ENCODE data around the gene GP1BA.

Gene GP1BA

DNA sequence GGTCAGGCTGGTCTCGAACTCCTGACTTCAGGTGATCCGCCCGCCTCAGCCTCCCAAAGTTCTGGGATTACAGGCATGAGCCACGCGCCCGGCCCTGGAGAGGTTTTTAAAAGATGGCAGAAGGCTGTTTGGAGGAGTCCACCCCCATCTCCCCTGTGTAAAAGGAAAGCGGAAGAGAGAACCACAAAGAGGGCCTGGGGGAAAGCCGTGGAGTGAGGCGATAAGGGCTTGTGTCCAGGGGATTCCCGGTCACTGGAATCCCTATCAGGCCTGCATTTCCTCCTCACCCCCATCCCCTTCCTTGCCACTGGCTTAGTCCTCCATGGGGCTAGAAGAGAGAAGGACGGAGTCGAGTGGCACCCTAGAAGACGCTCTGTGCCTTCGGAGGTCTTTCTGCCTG lies at the start of gene GP1BA:
Gene GP1BA (plus strand): TSS at position 315 of the 400 bp plus-strand sequence. CDS start 328 bp downstream, outside the sequence.
- DNase-seq (ENCODE audit: low read depth) = no peak

DNA sequence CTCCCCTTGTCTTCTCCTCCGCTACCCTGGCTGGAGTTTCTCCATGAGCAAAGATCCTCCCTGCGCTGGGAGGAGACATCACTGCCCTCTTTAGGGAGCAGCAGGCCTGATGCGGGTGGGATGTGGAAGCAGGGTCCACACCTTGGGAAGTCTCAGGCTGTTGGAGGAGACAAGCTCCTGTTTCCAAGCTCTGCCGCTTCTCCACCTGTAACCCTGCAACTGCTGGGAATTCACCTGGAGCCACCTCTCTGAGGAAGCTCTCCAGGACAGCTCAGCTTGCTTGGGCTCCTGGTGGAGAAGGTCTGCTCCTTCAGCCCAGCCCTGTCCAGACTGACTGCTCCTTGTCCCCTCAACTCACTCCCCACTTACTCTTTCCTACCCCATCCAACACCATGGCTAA lies 47.6 kb upstream of the GP1BA start:
- no peak for DNase-seq (ENCODE audit: low read depth)

DNA sequence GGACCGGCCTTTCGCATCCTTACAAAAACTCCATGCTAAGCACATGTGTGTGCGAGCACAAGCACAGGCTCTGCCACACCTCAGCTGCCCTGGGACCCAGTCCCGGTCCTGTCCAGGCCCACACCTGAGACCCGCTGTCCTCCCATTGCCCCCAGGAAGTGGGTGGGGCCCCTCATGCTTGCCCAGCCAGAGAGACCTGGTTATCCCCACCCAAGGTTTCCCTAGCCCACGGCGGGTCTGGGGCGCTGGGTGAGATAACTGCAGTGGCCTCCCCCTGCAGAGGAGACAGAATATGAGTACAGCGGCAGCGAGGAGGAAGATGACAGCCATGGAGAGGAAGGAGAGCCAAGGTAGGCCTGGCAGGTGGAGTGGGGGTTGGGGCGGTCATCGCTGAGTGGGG lies 45.2 kb upstream of the GP1BA start:
- DNase-seq (ENCODE audit: low read depth) = no peak

DNA sequence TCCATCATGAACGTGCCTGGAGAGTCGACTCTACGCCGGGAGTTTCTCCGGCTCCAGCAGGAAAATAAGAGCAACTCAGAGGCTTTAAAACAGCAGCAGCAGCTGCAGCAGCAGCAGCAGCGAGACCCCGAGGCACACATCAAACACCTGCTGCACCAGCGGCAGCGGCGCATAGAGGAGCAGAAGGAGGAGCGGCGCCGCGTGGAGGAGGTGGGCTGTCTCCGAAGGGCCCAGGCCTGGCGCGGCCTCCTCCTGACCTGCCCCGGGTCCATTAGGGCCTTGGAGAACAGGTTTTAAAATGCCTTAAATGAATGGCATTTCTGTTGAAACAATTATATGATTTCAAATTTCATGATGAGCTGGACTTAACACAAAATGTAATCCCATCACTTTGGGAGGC lies 44.5 kb upstream of the GP1BA start:
- no peak for DNase-seq (ENCODE audit: low read depth)

DNA sequence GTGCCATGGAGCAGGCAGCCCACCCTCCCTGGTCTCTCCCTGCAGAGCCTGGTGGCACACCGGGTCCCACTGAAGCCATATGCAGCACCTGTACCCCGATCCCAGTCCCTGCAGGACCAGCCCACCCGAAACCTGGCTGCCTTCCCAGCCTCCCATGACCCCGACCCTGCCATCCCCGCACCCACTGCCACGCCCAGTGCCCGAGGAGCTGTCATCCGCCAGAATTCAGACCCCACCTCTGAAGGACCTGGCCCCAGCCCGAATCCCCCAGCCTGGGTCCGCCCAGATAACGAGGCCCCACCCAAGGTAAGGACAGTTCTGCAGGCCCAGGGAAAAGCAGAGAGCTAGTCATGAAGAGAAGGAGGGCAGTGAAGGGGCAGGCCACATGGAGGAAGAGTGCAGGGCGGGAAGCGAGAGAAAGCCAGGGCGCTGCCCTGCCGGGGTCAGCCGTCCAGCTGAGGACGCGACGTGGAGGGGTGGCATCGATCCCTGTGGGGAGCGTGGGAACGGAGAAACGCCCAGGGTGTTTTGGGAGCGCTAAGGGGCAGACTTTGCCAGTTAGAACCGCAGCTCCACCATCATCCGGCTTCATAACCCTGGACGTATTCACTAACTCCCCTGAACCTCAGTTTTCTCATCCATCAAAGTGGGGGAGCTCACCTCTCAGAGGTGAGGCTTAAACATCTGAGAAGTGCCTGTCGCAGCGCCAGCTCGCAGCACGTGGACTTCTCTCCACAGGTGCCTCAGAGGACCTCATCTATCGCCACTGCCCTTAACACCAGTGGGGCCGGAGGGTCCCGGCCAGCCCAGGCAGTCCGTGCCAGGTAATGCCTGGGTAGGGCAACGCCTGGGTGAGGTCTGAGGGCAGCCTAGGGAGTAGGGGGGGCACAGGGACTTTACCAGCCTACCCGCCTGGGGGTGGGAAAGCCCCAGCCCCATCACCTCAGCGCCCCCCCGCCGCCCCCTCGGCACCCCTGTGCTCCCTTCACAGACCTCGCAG lies 40.4 kb upstream of the GP1BA start:
- DNase-seq (ENCODE audit: low read depth) = no peak

DNA sequence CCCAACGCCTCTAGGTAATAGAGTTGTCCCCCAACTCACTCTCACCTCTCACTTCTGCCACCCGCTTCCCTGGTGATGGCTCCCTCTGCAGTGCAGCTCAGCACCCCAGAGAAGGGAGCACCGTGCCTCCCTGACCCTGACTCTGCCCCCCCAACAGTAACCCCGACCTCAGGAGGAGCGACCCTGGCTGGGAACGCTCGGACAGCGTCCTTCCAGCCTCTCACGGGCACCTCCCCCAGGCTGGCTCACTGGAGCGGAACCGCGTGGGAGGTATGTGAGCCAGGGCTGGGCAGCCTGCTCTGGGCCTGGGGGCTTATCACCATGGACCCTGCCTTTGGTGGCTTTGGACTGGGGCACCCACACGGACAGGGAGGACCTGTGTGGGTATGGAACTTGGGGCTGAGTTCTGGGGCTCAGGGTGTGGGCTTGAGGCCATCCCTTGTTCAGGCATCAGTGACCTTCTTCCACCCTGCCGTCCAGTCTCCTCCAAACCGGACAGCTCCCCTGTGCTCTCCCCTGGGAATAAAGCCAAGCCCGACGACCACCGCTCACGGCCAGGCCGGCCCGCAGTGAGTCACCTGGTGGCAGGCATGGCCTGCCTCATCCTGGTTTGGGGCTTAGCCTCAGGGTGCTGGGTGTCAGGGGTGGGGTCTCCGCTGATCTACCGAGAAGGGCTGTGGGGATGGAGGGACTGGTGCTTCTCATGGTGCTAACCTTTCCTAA lies 39.4 kb upstream of the GP1BA start:
- DNase-seq (ENCODE audit: low read depth) = no peak

DNA sequence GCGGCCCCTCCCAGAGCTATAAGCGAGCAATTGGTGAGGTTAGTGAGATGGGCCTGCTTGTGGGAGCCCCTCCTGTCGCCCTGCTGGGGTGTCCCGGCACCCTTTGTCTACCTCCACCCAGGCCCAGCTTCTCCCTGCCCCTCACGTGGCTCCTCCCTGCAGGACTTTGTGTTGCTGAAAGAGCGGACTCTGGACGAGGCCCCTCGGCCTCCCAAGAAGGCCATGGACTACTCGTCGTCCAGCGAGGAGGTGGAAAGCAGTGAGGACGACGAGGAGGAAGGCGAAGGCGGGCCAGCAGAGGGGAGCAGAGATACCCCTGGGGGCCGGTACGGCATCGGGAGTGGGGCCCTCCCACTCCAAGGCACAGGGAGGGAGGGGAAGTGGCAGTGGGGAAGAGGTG lies 38.8 kb upstream of the GP1BA start:
- DNase-seq (ENCODE audit: low read depth) = no peak

DNA sequence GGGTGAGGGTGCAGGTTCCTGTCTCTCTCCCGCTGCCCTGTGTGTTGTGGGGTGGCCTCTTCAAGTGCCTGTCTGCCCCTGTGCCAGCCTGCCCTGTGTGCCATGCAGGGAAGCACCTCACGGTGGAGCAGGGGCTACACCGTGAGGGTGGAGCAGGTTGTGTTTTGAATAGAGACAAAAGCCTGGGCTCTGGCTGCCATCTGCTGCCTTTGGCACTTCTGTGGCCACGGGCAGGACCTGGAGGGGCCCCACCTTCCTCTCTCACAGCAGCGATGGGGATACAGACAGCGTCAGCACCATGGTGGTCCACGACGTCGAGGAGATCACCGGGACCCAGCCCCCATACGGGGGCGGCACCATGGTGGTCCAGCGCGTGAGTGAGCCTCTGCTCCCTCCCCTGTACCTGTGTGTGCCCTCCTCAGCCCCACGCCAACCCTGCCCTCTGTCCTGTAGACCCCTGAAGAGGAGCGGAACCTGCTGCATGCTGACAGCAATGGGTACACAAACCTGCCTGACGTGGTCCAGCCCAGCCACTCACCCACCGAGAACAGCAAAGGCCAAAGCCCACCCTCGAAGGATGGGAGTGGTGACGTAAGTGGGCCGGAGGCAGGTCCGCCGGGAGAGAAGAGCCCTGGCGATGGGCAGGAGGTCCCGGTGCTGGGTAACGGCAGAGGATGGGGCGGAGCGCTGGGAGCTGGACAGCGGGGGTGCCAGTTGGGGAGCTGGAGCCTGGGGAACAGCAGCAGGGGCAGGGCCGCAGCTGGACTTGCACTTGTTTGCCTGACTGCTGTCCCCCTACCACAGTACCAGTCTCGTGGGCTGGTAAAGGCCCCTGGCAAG lies 38.1 kb upstream of the GP1BA start:
- no peak for DNase-seq (ENCODE audit: low read depth)

DNA sequence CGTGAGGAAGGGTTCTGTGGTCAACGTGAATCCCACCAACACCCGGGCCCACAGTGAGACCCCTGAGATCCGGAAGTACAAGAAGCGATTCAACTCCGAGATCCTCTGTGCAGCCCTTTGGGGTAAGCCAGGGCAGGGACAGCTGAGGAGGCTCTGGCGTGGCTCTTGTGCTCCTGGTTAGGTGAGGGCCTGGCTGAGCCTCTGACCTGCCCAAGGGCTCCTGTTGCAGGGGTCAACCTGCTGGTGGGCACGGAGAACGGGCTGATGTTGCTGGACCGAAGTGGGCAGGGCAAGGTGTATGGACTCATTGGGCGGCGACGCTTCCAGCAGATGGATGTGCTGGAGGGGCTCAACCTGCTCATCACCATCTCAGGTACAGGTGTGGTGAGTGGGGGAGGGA lies 37.0 kb upstream of the GP1BA start:
- DNase-seq (ENCODE audit: low read depth) = no peak

DNA sequence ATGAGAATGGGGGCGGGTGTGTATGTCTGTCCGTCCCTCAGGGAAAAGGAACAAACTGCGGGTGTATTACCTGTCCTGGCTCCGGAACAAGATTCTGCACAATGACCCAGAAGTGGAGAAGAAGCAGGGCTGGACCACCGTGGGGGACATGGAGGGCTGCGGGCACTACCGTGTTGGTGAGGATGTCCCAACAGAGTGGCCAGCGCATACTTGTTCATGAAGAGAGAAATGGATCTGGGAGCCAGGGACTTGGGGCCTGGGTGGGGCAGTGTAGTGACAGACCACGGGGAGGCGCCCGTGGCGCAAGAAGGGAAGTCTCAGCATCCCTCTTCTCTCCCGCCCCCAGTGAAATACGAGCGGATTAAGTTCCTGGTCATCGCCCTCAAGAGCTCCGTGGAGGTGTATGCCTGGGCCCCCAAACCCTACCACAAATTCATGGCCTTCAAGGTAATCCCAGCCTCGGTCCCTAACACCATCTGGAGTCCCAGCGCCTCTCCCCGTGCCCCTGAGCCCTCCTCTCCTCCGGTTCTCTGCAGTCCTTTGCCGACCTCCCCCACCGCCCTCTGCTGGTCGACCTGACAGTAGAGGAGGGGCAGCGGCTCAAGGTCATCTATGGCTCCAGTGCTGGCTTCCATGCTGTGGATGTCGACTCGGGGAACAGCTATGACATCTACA lies 36.3 kb upstream of the GP1BA start:
- no peak for DNase-seq (ENCODE audit: low read depth)

DNA sequence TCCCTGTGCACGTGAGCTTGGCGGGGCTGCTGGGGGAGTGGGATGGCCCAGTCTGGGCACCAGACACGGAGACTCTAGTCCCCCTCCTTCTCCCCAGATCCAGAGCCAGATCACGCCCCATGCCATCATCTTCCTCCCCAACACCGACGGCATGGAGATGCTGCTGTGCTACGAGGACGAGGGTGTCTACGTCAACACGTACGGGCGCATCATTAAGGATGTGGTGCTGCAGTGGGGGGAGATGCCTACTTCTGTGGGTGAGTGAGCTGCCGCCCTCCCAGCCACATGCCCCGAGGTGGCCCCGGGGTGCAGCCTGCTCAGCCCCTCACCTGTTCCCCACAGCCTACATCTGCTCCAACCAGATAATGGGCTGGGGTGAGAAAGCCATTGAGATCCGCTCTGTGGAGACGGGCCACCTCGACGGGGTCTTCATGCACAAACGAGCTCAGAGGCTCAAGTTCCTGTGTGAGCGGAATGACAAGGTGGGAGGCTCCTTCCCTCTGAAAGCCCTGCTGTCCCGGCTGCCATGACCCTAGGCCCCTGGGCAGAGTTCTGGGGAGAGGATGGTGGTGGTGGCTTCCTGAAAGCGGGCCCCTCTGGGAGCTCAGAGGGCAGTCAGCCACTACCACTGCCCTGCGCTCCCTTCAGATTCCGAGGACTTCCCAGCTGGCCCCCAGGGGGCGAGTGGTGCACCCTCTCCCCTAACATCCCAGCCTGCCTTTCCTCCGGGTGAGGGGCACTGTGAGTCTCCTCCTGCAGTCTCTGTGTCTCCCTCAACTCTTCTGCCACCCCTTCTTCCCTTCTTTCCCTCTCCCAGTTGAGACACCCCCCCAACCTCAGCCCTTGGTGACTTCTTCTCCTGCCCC lies 35.5 kb upstream of the GP1BA start:
- DNase-seq (ENCODE audit: low read depth) = no peak

DNA sequence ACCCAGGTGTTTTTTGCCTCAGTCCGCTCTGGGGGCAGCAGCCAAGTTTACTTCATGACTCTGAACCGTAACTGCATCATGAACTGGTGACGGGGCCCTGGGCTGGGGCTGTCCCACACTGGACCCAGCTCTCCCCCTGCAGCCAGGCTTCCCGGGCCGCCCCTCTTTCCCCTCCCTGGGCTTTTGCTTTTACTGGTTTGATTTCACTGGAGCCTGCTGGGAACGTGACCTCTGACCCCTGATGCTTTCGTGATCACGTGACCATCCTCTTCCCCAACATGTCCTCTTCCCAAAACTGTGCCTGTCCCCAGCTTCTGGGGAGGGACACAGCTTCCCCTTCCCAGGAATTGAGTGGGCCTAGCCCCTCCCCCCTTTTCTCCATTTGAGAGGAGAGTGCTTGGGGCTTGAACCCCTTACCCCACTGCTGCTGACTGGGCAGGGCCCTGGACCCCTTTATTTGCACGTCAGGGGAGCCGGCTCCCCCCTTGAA lies 34.8 kb upstream of the GP1BA start:
- DNase-seq (ENCODE audit: low read depth) = no peak

DNA sequence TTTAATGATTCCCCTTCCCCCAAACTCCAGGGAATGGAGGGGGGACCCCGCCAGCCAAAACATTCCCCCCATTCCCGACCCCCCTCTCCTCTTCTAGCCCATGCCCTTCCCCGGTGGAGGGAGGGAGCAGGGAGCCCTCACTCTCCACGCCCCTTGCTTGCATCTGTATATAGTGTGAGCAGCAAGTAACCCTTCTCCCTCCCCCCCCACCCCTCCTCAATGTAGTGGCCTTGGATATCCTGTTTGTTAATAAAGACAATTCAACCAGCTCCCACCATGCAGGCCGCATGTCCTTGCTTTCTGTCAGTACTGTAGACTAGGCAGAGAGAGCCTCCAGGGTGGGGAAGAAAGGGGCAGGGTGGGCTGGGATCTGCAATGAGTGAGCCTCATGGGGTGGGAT lies 34.3 kb upstream of the GP1BA start:
- no peak for DNase-seq (ENCODE audit: low read depth)

DNA sequence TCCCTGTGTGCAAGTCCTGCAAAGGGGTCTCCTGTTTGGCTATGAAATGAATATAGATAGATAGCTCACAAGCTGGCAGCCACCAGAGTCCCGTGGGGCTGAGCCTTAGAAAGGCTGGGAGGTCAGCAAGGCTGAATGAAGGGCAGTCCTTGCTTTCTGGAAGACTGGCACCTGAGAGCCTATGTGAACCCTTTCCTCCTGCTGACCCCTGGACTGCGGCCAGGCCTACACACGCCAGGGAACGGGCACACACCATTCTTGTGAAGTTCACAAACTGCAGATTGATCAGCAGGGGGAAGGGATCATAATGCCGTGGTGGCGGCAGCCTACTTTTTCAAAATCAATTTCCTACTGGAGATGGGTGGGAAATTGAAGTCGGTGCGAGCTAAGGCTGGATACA lies 33.7 kb upstream of the GP1BA start:
- DNase-seq (ENCODE audit: low read depth) = no peak

DNA sequence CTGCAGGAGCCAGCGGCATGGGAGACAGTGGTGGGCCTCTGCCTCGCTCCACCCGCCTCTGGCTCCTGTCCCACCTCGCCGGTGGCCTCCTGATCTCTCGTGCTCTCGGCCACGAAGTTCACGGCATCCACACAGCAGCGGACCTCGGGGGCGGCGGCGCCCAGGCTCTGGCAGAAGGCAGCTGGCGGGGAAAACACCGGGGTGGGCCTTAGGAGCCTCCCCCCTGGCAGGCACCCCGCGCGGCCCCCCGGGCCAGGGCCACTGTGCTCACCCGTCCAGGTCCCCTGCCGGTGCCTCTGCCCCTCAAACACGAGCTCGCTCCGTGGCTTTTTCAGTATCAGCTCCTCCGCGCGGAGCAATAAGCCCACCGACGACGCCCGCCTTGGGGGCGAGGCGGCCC lies 33.1 kb upstream of the GP1BA start:
- no peak for DNase-seq (ENCODE audit: low read depth)

DNA sequence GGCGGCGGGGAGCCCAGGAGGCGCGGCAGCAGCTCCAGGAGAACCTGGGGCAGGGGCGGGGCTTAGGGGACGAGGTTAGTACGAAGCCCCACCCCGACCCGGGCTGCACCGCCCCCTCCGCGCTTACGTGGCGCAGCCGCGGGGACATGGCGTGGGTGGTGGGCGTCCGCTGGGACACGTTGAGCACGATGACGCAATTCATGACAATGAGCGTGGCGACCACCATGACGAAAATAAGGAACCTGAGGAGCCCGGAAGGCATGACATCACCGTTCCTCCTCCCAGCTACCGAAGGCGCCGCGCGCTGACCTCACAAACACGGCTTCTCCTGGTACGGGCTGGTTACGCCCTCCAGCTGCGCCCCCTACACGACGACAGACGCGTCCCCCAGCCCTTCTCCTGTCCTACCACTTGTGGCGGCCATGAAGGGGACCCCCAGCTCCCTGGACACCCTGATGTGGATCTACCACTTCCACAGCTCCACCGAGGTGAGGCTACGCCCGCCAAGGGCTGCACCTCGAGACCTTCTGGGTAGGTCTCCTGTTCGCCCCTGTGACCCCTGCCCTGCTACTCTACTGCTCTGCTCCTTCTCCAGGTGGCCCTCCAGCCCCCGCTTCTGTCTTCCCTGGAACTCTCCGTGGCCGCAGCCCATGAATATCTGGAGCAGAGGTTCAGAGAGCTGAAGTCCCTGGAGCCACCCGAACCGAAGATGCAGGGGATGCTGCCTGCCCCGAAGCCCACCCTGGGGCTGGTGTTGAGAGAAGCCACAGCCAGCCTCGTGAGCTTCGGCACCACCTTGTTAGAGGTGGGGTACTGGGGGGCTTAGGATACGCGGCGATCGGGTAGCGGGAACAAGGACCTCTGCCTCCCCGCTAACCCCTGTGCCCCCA lies 32.5 kb upstream of the GP1BA start, which contains the start of gene C17orf107:
Gene C17orf107 (plus strand): TSS at position 196 of the 890 bp plus-strand sequence. CDS start 227 bp downstream, at position 423.
- DNase-seq (ENCODE audit: low read depth) = peak; percentile 69

DNA sequence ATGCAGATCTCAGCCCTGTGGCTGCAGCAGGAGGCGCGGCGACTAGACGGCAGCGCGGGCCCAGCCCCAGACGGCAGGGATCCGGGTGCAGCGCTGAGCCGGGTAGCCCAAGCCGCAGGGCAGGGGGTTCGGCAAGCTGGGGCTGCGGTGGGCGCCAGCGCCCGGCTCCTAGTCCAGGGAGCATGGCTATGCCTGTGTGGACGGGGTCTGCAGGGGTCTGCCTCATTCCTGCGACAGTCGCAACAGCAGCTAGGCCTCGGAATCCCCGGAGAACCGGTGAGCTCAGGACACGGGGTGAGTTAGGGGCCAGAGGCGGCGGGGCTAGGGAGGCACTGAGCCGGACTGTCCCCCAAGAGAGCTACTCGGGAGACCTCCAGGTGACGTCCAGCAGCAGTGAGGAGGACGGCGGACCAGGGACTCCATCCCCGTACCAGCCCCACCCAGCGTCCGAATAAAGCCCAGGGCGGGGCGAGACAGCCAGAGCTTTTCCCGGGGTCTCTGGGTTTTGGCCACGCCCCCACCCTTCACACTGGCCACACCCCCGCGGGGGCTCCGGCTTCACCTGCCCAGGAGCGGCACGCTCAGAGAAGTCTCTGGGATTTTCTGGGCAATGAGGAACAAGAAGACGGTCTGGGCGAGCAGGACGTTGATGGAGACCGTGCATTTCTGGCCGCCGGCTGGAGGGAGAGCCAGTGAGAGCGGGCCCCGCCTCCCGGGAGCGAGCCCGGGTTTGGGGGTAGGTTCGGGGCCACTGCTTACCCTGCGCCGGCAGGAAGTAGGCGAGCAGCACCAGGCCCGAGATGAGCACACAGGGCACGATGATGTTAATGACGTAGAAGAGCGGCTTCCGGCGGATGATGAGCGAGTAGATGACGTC lies 31.6 kb upstream of the GP1BA start:
- DNase-seq (ENCODE audit: low read depth) = no peak

DNA sequence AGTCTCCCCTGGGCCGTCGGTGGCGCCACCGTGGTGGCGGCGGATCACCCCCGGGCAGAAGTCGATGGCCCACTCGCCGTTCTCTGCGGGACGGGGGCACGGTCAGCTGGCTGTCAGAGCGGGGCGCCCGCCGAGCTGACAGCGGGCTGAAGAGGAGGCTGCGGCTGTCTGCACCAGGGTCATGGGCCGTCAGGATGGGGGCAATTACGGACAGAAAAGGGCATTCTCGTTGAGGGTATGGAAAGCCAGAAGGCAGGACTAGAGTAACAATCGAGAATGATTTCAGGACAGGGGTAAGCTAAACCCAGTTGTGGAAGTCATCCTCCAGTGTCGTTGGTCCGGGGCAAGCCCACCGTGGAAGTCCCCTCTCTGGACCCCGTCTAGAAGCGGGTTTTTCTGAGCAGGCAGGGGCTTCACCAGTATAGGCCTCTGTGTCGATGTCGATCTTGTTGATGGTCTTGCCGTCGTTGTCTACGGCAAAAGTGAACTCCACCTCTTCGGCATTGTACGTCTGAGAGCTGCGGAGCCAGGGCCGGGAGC lies 30.9 kb upstream of the GP1BA start:
- no peak for DNase-seq (ENCODE audit: low read depth)

Data from amniotic epithelial cell (primary cell).